ENCODE data around the gene ABCA13. TPM values are rescaled to one million over a fixed set of nuclear protein-coding genes. Genes with fewer than 3 reads are reported as not detected.
A peak's percentile ranks its signal among the peaks of the same experiment; 100 is the strongest.

The ABCA13 gene
- total and polyA plus RNA-seq, 2 of the 4 experiments (the other 2 are of a cell fraction), result under 0.01 to 0.07 TPM

DNA sequence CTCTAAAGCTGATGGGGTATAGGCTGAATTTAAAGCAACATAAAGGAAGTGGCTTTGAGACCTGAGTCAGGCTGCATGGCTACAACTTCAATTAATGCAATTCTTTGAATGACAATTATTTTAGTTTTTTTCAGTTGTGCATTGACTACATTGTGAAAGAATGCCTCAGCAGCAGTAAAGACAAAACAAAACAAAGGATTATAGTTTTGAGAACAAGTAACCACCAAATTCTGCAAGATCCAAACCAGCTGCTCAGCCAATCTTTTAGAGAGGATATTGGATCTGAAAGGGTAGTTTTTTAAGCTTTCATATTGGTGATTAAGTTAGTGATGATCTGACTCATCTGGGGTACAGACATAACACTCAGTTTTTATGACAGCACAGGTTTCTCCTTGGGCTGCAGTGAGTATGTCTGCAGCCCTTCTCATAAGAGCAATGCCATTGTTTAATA, 40.6 kb upstream of the ABCA13 start:
- H3K36me3 ChIP-seq (ENCODE audit: control insufficient read depth, insufficient read depth, low read length), result no peaks in the 10 kb centered on the region
- ATAC-seq (ENCODE audit: low read depth), result peak; percentile 37
- no peak overlapping the region for H4K8ac ChIP-seq (ENCODE audit: low read depth in 2 of 2, low read length in 2 of 2)
- CTCF ChIA-PET, result no interaction called here
- no peak overlapping the region for H2AK9ac ChIP-seq (replicated peaks; ENCODE audit: low read depth, low read length, poor library complexity)
- no peaks in the 10 kb centered on the region for H3K9me3 ChIP-seq (ENCODE audit: control insufficient read depth, insufficient read depth, low read length)
- no peak overlapping the region; the same call in 1 of the 2 replicates for H3K4me2 ChIP-seq (ENCODE audit: low read depth, low read length)
- H3K79me1 ChIP-seq (ENCODE audit: low read depth in 1 of 2, low read length in 2 of 2), result no peaks in the 10 kb centered on the region
- H2AFZ ChIP-seq (replicated peaks; ENCODE audit: low read length, poor library complexity), result no peak overlapping the region
- no peak overlapping the region for H3K18ac ChIP-seq (ENCODE audit: low read depth, low read length)
- H3K14ac ChIP-seq (replicated peaks; ENCODE audit: low read depth, low read length), result no peak overlapping the region
- H4K5ac ChIP-seq (ENCODE audit: low read depth, low read length), result no peak overlapping the region
- no peak overlapping the region for H2BK20ac ChIP-seq (ENCODE audit: low read depth, low read length)
- no peak overlapping the region for H3K27ac ChIP-seq (ENCODE audit: insufficient read depth, low read length)
- H3K27me3 ChIP-seq (ENCODE audit: control insufficient read depth, insufficient read depth, low read length), result 0 out of 2 replicates have a peak, but pooled peaks cover 1% of the 10 kb centered on the region
- TF ChIP-seq SMC3 (IDR thresholded peaks at IDR 0.05; ENCODE audit: low read depth, low read length) (no peak), RCOR1 (IDR thresholded peaks at IDR 0.05; ENCODE audit: insufficient replicate concordance, low read length) (no peak), POLR2A (IDR thresholded peaks at IDR 0.05; ENCODE audit: low read depth, low read length) (no peak), RAD21 (IDR thresholded peaks at IDR 0.05; ENCODE audit: low read length) (no peak), CHD1 (IDR thresholded peaks at IDR 0.05; ENCODE audit: low read depth, low read length) (no peak)
- TF ChIP-seq, protein P1, sequence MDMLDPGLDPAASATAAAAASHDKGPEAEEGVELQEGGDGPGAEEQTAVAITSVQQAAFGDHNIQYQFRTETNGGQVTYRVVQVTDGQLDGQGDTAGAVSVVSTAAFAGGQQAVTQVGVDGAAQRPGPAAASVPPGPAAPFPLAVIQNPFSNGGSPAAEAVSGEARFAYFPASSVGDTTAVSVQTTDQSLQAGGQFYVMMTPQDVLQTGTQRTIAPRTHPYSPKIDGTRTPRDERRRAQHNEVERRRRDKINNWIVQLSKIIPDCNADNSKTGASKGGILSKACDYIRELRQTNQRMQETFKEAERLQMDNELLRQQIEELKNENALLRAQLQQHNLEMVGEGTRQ (IDR thresholded peaks at IDR 0.05; ENCODE audit: low read depth, low read length), result no peak
- TF ChIP-seq, protein P2, sequence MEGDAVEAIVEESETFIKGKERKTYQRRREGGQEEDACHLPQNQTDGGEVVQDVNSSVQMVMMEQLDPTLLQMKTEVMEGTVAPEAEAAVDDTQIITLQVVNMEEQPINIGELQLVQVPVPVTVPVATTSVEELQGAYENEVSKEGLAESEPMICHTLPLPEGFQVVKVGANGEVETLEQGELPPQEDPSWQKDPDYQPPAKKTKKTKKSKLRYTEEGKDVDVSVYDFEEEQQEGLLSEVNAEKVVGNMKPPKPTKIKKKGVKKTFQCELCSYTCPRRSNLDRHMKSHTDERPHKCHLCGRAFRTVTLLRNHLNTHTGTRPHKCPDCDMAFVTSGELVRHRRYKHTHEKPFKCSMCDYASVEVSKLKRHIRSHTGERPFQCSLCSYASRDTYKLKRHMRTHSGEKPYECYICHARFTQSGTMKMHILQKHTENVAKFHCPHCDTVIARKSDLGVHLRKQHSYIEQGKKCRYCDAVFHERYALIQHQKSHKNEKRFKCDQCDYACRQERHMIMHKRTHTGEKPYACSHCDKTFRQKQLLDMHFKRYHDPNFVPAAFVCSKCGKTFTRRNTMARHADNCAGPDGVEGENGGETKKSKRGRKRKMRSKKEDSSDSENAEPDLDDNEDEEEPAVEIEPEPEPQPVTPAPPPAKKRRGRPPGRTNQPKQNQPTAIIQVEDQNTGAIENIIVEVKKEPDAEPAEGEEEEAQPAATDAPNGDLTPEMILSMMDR (conservative IDR thresholded peaks at IDR 0.05; ENCODE audit: low read depth, low read length), result no peak
- H3K56ac ChIP-seq (ENCODE audit: extremely low read depth, insufficient read depth, low read length), result no peak overlapping the region
- no peaks in the 10 kb centered on the region for H4K20me1 ChIP-seq (ENCODE audit: insufficient read depth, low read length)
- no peak overlapping the region for H3K9ac ChIP-seq (ENCODE audit: low read depth, low read length)
- no peak overlapping the region for H3K4ac ChIP-seq (ENCODE audit: low read depth, low read length)
- dilution Hi-C loops (cut with HindIII; ENCODE audit: low sequenced_read_pairs, unreplicated experiment) (no loop called here), intact Hi-C loops (cut with micrococcal nuclease) (no loop called here), in situ Hi-C loops (cut with MboI; ENCODE audit: low sequenced_read_pairs) (no loop called here)
- DNase-seq, result peak; percentile 33
- H2AK5ac ChIP-seq (ENCODE audit: low read depth, low read length), result no peak overlapping the region
- peaks cover 3% of the 10 kb centered on the region; the same call in 1 of the 2 replicates for H3K9me1 ChIP-seq (ENCODE audit: insufficient read depth, low read length)
- H3K4me3 ChIP-seq (ENCODE audit: insufficient read depth, low read depth, low read length), result no peak overlapping the region
- no peak overlapping the region for H3K23ac ChIP-seq (ENCODE audit: low read depth, low read length)
- POLR2A ChIA-PET (ENCODE audit: unreplicated experiment), result interaction anchor here (0.6 kb wide), 1 partner anchor 8 kb away, joined by 5 read pairs; no protein-coding TSS in a partner anchor
- BruUV-seq (replicated peaks), result no TSS peak
- no peak overlapping the region for H2BK15ac ChIP-seq (ENCODE audit: low read depth, low read length)
- H3K4me1 ChIP-seq (ENCODE audit: control insufficient read depth, insufficient read depth, low read length), result no peaks in the 10 kb centered on the region; the same call in none of the 2 replicates
- no peak overlapping the region for H2BK120ac ChIP-seq (ENCODE audit: low read depth, low read length)
- H2BK5ac ChIP-seq (ENCODE audit: low read depth, low read length, poor library complexity, severe bottlenecking), result no peak overlapping the region
- H4K91ac ChIP-seq (ENCODE audit: insufficient read depth, low read depth, low read length), result no peak overlapping the region
